GM18508 (cell line): ENCODE results near the gene PLK5.
"Not testable (repeated sequence)": the region's sequence is repeated elsewhere in the genome, so short reads cannot be mapped to it uniquely, and the experiment has no call there.

Experiments used
- ATAC-seq: cut with Tn5 transposase; IDR thresholded peaks from one replicate; pipeline ENCODE4 v1.9.1; 2021; ENCODE audit warnings: moderate number of reproducible peaks; ENCODE audit not compliant: insufficient read depth, unreplicated experiment

Gene PLK5

GRCh38 chr19:1522061-1522460 is 1.8 kb upstream of the PLK5 start:
- ATAC-seq = no peak

DNA sequence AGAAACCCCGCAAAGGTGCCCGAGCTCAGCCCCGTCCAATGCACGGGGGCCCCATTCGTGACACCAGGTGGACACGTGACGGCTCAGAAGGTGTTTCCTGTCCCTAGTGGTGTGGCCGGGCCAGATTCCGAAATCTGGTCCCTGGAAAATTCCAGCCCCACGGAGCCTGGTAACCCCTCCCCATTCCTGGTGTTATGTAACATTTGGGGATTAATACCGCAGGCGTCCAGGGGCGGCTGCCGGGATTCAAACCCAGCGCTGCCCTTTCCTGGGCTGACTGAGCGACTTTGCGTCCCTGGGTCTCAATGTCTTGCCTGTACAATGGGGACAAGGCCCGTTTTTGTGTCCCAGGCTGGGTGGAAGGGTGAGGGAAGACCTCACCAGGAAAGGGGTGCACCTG is 1.0 kb upstream of the PLK5 start:
- no peak for ATAC-seq

DNA sequence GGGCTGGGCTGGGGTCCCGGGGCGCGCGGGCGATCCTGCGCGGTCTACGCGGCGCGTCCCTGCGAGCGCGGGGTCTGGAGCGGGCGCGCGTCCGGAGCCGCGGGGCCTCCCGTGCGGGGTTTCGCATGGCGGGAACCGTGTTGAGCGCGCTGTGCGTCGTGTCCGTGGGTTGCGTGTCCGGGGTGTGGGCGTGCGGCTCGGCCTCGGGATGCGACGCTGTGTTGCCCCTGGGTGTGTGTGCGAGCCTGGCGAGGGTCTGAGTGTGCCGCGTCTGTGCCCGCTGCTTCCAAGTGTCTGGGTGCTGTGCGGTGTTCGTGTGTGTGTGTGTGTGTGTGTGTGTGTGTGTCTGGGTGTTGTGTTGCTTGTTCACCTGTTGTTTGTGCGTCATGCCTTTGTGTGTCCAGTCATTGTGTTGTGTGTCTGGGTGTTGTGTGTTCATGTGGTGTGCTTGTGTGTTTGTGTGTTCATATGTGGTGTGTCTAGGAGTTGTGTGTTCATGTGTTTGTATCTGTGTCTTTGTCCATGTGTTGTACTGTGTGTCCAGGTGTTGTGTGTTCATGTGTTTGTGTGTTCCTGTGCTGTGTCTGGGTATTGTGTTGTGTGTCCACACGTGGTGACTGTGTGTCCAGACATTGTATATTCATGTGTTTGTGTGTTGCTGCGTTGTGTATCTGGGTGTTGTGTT is 552 bp downstream of the PLK5 start:
- no peak for ATAC-seq

GRCh38 chr19:1524972-1525325 is 1.1 kb downstream of the PLK5 start:
- no peak for ATAC-seq

DNA sequence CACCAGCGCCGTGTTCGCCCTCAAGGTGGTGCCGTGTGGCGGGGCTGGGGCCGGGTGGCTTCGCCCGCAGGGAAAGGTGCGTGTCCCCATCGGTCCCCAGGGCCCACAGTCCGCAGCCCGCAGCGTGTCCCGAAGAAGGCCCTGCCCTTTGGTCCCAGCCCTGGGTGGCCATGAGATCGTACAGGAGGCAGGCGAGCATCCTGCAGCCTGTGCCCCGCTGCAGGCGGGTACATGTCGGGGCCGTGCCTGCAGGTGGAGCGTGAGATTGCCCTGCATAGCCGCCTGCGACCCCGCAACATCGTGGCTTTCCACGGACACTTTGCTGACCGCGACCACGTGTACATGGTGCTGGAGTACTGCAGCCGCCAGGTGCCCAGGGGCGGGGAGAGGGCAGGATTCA is 1.5 kb downstream of the PLK5 start:
- no peak for ATAC-seq

DNA sequence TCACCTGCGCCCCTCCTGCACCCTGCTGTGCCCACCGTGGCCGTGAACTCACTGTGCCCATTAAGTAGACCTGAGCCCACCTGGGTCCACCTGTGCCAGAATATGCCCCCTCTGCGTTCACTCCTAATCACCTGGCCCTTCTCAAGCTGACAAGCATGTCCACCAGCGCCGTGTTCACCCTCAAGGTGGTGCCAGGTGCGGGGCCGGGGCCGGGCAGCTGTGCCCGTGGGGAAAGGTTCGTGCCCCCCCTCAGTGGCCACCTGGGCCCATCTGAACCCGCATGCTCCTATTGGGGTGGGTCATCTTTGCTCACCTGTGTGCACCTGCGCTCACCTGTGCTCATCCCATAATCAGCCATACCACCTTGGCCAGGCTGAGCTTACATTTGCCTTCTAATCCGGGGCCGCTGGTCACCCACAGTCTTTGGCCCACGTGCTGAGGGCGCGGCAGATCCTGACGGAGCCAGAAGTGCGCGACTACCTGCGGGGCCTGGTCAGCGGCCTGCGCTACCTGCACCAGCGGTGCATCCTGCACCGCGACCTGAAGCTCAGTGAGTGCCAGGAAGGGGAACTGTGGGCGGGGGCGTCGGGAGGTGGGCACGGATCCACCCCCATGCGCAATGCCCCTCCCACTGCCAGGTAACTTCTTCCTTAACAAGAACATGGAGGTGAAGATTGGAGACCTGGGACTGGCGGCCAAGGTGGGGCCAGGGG is 2.3 kb downstream of the PLK5 start:
- ATAC-seq = no peak

GRCh38 chr19:1526979-1527649 is 3.2 kb downstream of the PLK5 start:
- ATAC-seq = no peak

DNA sequence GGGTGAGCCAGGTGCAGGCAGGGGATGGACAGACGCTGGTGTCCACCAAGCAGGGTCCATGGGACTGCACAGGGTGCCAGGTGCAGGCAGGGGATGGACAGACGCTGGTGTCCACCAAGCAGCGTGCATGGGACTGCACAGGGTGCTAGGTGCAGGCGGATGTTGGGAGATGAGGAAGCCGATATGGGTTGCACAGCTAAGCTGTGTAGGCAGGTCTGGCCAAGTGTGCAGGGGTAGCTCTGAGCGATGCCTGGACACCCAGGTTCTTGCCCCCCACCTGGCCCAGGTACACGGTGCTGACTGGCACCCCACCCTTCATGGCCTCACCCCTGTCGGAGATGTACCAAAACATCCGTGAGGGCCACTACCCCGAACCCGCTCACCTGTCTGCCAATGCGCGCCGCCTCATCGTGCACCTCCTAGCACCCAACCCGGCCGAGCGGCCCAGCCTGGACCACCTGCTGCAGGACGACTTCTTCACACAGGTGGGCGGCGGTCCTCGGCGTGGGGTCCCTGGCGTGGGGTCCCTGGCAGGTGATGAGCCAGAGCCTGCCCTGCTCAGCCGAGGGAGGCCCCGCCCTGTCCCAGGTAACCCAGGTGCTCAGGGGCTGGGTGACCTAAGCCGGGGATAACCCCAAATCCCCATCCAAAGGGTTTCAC is 3.9 kb downstream of the PLK5 start:
- no peak for ATAC-seq

DNA sequence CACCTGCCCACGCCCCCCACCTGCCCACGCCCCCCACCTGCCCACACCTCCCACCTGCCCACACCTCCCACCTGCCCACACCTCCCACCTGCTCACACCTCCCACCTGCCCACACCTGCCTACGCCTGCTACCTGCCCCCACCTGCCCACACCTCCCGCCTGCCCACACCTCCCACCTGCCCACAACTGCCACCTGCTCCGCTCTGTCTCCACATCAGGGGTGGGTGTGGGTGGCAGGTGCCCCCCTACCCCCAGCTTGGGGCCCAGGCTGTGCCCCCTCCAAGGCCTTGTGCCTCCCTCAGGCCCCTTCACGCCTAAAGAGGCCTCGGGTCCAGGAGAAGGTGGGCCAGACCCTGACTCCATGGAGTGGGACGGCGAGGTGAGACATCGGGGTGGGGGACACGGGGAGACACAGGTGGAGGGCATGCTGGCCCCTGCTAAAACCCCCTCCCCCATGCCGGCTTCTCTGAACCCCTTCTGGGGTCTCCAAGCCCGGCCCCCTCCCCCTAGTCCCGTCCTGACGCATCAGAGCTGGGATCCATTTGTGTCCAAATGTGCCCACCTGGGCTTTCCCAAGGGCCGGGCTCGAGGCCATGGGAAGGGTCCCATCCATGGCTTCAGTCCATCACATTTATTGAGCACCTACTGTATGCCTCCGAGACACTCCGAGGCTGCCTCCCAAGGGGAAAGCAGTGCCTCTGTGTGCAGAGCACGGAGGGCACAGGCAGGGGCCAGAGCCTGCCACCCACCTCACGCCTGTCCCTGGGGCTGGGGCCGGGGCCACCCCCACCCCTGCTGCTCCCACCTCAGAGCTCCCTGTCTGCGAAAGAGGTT is 4.9 kb downstream of the PLK5 start:
- no peak for ATAC-seq

DNA sequence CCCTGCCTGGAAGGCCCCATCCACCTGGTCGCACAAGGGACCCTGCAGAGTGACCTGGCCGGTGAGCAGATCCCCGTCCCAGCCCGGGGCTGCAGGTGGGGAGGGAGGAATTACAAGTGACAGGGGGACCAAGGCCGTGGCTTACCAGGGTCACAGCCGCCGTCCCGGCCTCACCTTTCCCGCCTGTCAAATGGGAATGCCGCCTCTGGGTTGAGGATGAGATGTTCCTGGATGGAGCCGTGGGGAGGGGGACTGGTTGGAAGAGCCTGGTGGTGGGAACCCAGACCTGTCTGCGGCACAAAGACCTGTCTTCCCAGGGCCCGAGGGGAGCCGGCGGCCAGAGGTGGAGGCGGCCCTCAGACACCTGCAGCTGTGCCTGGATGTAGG is 5.5 kb downstream of the PLK5 start:
- ATAC-seq = no peak

DNA sequence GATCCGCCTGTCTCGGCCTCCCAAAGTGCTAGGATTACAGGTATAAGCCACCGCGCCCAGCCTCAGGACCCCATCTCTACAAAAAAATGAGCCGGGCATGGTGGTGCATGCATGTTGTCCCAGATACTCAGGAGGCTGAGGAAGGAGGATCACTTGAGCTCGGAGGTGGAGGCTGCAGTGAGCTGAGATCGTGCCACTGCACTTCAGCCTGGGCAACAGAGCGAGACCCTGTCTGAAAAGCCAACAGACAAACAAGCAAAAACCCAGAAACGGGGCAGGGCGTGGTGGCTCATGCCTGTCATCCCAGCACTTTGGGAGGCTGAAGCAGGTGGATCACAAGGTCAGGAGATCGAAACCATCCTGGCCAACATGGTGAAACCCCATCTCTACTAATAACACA is 7.0 kb downstream of the PLK5 start:
- not testable (repeated sequence) for ATAC-seq

DNA sequence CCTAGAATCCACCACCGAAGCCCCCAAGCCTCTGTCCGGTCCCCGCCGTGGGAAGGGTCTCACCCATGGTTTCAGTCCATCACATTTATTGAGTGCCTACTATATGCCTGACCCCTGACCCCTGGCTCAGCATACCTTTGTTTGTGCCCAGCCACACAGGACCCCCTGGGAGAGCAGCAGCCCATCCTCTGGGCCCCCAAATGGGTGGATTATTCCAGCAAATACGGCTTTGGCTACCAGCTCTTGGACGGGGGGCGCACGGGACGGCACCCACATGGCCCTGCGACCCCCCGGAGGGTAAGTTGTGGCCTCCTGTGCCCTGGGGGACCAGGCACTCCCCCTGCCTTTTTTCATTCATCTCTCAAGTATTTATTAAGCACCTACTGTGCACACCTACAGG is 7.7 kb downstream of the PLK5 start:
- ATAC-seq = no peak

DNA sequence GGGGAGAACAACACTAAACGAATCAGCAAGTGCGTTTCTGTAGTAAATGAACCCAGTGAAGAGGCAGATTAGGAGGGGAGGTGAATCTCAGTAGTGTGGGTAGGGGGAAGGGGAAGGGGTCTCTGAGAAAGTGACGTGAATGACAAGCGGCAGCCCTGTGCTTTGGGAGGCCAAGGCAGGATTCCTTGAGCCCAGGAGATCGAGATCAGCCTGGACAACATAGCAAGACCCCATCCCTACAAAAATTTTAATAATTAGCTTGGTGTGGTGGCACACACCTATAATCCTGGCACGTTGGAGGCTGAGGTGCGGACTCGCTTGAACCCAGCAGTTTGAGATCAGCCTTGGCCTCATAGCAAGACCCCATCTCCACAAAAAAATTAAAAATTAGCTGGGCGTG is 8.1 kb downstream of the PLK5 start:
- no peak for ATAC-seq

GRCh38 chr19:1533510-1534150 is 9.8 kb downstream of the PLK5 start:
- ATAC-seq = no peak

DNA sequence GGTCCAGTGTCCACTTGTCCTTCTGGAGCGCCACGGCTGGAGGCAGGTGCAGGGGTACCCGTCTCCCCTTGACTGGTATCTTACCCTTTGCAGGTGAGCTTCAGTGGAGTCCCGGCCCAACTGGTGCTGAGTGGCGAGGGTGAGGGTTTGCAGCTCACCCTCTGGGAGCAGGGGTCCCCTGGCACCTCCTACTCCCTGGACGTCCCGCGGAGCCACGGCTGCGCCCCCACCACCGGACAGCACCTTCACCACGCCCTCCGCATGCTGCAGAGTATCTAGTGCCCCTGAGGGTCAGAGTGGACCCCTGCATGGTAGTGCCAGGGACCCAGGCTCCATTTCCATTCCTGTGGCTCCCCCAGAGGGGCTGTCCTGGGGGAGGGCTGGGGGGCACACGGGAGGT is 11.1 kb downstream of the PLK5 start:
- ATAC-seq = no peak

- ATAC-seq = not testable (repeated sequence)
These were observed 11.8 kb downstream of the PLK5 start for GRCh38 chr19:1535699-1536098.

- ATAC-seq = no peak
These were observed 15.1 kb downstream of the PLK5 start for GRCh38 chr19:1538978-1539377.

DNA sequence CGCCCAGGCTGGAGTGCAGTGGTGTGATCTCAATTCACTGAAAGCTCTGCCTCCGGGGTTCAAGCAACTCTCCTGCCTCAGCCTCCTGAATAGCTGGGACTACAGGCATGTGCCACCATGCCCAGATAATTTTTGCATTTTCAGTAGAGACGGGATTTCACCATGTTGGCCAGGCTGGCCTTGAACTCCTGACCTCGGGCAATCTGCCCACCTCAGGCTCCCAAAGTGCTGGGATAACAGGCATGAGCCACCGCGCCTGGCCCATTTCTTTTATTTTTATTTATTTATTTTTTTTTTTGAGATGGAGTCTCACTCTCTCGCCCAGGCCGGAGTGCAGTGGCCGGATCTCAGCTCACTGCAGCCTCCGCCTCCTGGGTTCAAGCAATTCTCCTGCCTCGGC is 15.9 kb downstream of the PLK5 start:
- ATAC-seq = not testable (repeated sequence)

- ATAC-seq = no peak
These were observed 16.6 kb downstream of the PLK5 start for GRCh38 chr19:1540365-1540925.
